ENCODE measurements around the gene SLC39A9.

SLC39A9 gene

DNA sequence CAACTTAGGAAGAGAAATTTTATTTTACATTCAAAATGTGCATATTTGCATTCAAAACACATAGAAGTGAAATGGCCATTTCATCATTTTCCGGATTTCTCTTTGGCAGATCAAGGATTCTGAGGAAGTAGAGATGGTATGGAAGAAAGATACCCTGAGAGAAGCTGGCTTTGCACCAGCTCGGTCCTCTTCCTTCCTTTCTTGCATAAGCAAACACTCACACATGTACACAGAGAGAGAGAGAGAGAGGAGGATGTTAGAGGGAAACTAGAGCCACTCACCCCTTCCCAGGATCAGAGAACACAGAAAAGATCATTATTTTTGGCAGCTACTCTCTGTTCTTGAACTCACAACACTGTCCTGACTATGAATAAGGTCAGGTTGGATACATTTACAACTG, 70.5 kb downstream of the SLC39A9 start:
- no peak overlapping the region for H2AFZ ChIP-seq (ENCODE audit: low read length)
- no peaks in the 10 kb centered on the region for H3K36me3 ChIP-seq (replicated peaks in 1 of 2; ENCODE audit: control insufficient read depth in 2 of 2, insufficient read depth in 2 of 2, low read length in 2 of 2)
- no peak overlapping the region for H3K23ac ChIP-seq (ENCODE audit: low read depth, low read length, poor library complexity)
- no peak overlapping the region for H4K91ac ChIP-seq (ENCODE audit: low read depth, low read length, poor library complexity)
- no peak overlapping the region for H2BK5ac ChIP-seq (ENCODE audit: low read length)
- no peak overlapping the region for H3K14ac ChIP-seq (ENCODE audit: low read length)
- no peak overlapping the region for H3K4ac ChIP-seq (ENCODE audit: low read length)
- no peak overlapping the region for H2BK12ac ChIP-seq (ENCODE audit: low read length)
- H4K8ac ChIP-seq (ENCODE audit: low read depth, low read length) = no peak overlapping the region
- no peak overlapping the region for H3K4me3 ChIP-seq (ENCODE audit: low read length in 2 of 2)
- H2AK5ac ChIP-seq (ENCODE audit: low read depth, low read length) = no peak overlapping the region
- no peaks in the 10 kb centered on the region for H3K4me1 ChIP-seq (ENCODE audit: control insufficient read depth in 2 of 2, insufficient read depth in 1 of 2, low read depth in 1 of 2, low read length in 2 of 2)
- WGBS, 2 donors (ENCODE audit: extremely low coverage in 2 of 2, insufficient read length in 2 of 2, insufficient replicate concordance in 1 of 2) = no CpG with 5 or more reads among the region's 2 CpGs
- H3K9ac ChIP-seq (ENCODE audit: low read depth, low read length, poor library complexity) = no peak overlapping the region
- no peak for DNase-seq (ENCODE audit: low spot score)
- H3K4me2 ChIP-seq (ENCODE audit: insufficient read depth, low read length, poor library complexity, severe bottlenecking) = no peak overlapping the region
- H2BK120ac ChIP-seq (ENCODE audit: low read depth, low read length) = no peak overlapping the region
- no peak overlapping the region for H2BK15ac ChIP-seq (ENCODE audit: low read length)
- H3K18ac ChIP-seq (ENCODE audit: low read length) = no peak overlapping the region
- H3K27me3 ChIP-seq (ENCODE audit: control insufficient read depth in 3 of 3, insufficient read depth in 3 of 3, low read depth in 1 of 3, low read length in 3 of 3) = no peaks in the 10 kb centered on the region
- H3K27ac ChIP-seq (replicated peaks; ENCODE audit: low read length) = no peak overlapping the region
- peaks cover 2% of the 10 kb centered on the region for H3K79me1 ChIP-seq (ENCODE audit: low read depth, low read length)
- no peaks in the 10 kb centered on the region for H3K9me3 ChIP-seq (replicated peaks in 1 of 2; ENCODE audit: control insufficient read depth in 2 of 2, insufficient read depth in 1 of 2, low read depth in 1 of 2, low read length in 2 of 2)

DNA sequence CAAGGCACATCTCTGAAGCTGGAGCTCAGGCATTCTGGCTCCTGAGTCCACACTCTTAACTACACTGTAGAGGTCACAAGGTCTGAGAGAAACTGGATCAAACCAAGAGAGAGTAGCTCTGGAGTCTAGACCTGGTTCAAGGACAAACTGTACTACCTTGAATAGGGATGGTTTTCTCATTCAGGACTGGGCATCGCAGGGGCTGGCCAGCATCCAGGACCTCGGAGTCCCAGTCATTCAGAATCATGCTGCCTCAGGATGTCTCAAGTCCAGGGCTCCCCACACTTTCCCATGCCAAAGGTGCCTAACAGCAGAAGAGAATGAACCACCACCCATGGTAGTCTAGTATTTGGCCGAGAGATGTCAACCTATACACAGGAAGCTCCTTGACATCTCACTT, 72.9 kb downstream of the SLC39A9 start:
- H3K14ac ChIP-seq (ENCODE audit: low read length) = no peak overlapping the region
- no peak overlapping the region for H2BK12ac ChIP-seq (ENCODE audit: low read length)
- no peaks in the 10 kb centered on the region for H3K4me1 ChIP-seq (ENCODE audit: control insufficient read depth in 2 of 2, insufficient read depth in 1 of 2, low read depth in 1 of 2, low read length in 2 of 2)
- no peak overlapping the region for H2AFZ ChIP-seq (ENCODE audit: low read length)
- no peak overlapping the region for H3K9ac ChIP-seq (ENCODE audit: low read depth, low read length, poor library complexity)
- H4K8ac ChIP-seq (ENCODE audit: low read depth, low read length) = no peak overlapping the region
- no peak overlapping the region for H3K27ac ChIP-seq (replicated peaks; ENCODE audit: low read length)
- H2BK5ac ChIP-seq (ENCODE audit: low read length) = no peak overlapping the region
- no peak overlapping the region for H3K4me2 ChIP-seq (ENCODE audit: insufficient read depth, low read length, poor library complexity, severe bottlenecking)
- H3K4me3 ChIP-seq (ENCODE audit: low read length in 2 of 2) = no peak overlapping the region
- H3K36me3 ChIP-seq (replicated peaks in 1 of 2; ENCODE audit: control insufficient read depth in 2 of 2, insufficient read depth in 2 of 2, low read length in 2 of 2) = no peaks in the 10 kb centered on the region
- no peak overlapping the region for H3K18ac ChIP-seq (ENCODE audit: low read length)
- no peak overlapping the region for H4K91ac ChIP-seq (ENCODE audit: low read depth, low read length, poor library complexity)
- no peak for DNase-seq (ENCODE audit: low spot score)
- H3K27me3 ChIP-seq (ENCODE audit: control insufficient read depth in 3 of 3, insufficient read depth in 3 of 3, low read depth in 1 of 3, low read length in 3 of 3) = no peaks in the 10 kb centered on the region
- H3K4ac ChIP-seq (ENCODE audit: low read length) = no peak overlapping the region
- H3K9me3 ChIP-seq (replicated peaks in 1 of 2; ENCODE audit: control insufficient read depth in 2 of 2, insufficient read depth in 1 of 2, low read depth in 1 of 2, low read length in 2 of 2) = no peaks in the 10 kb centered on the region
- no peak overlapping the region for H3K23ac ChIP-seq (ENCODE audit: low read depth, low read length, poor library complexity)
- no peak overlapping the region for H2BK120ac ChIP-seq (ENCODE audit: low read depth, low read length)
- H2BK15ac ChIP-seq (ENCODE audit: low read length) = no peak overlapping the region
- H2AK5ac ChIP-seq (ENCODE audit: low read depth, low read length) = no peak overlapping the region
- no CpG with 5 or more reads among the region's 3 CpGs for WGBS, 2 donors (ENCODE audit: extremely low coverage in 2 of 2, insufficient read length in 2 of 2, insufficient replicate concordance in 1 of 2)
- H3K79me1 ChIP-seq (ENCODE audit: low read depth, low read length) = peaks cover 2% of the 10 kb centered on the region

DNA sequence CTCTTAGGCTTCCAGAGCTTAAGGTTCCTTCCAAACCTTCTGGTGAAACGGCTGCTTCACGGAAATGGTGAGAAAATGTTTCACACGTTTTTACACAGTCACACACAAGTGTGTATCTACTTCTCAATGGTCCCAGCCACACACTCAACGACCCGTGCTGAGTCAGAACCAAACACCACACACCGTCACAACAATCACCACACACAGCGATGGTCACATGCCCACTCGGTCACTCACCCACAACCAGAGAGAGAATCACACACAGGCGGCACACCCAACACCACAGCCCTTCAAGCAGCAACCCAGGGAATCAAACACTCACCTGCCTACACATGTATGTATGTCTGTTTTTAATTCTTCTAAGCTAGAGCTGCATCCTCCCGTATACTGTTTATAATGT, 73.4 kb downstream of the SLC39A9 start:
- H4K91ac ChIP-seq (ENCODE audit: low read depth, low read length, poor library complexity) = no peak overlapping the region
- no peak overlapping the region for H3K4me2 ChIP-seq (ENCODE audit: insufficient read depth, low read length, poor library complexity, severe bottlenecking)
- H2AFZ ChIP-seq (ENCODE audit: low read length) = no peak overlapping the region
- no peak overlapping the region for H2AK5ac ChIP-seq (ENCODE audit: low read depth, low read length)
- no peak overlapping the region for H4K8ac ChIP-seq (ENCODE audit: low read depth, low read length)
- no peak overlapping the region for H3K14ac ChIP-seq (ENCODE audit: low read length)
- peaks cover 2% of the 10 kb centered on the region for H3K79me1 ChIP-seq (ENCODE audit: low read depth, low read length)
- WGBS, 2 donors (ENCODE audit: extremely low coverage in 2 of 2, insufficient read length in 2 of 2, insufficient replicate concordance in 1 of 2) = no CpG with 5 or more reads among the region's 10 CpGs
- H3K36me3 ChIP-seq (replicated peaks in 1 of 2; ENCODE audit: control insufficient read depth in 2 of 2, insufficient read depth in 2 of 2, low read length in 2 of 2) = no peaks in the 10 kb centered on the region
- H2BK120ac ChIP-seq (ENCODE audit: low read depth, low read length) = no peak overlapping the region
- H3K4me3 ChIP-seq (ENCODE audit: low read length in 2 of 2) = no peak overlapping the region
- no peak overlapping the region for H3K4ac ChIP-seq (ENCODE audit: low read length)
- H3K9me3 ChIP-seq (replicated peaks in 1 of 2; ENCODE audit: control insufficient read depth in 2 of 2, insufficient read depth in 1 of 2, low read depth in 1 of 2, low read length in 2 of 2) = no peaks in the 10 kb centered on the region
- H3K27me3 ChIP-seq (ENCODE audit: control insufficient read depth in 3 of 3, insufficient read depth in 3 of 3, low read depth in 1 of 3, low read length in 3 of 3) = no peaks in the 10 kb centered on the region
- no peak overlapping the region for H2BK15ac ChIP-seq (ENCODE audit: low read length)
- H3K23ac ChIP-seq (ENCODE audit: low read depth, low read length, poor library complexity) = no peak overlapping the region
- H2BK5ac ChIP-seq (ENCODE audit: low read length) = no peak overlapping the region
- no peak overlapping the region for H3K27ac ChIP-seq (replicated peaks; ENCODE audit: low read length)
- no peaks in the 10 kb centered on the region for H3K4me1 ChIP-seq (ENCODE audit: control insufficient read depth in 2 of 2, insufficient read depth in 1 of 2, low read depth in 1 of 2, low read length in 2 of 2)
- peak overlapping the region; percentile 38 for H3K9ac ChIP-seq (ENCODE audit: low read depth, low read length, poor library complexity)
- no peak overlapping the region for H2BK12ac ChIP-seq (ENCODE audit: low read length)
- H3K18ac ChIP-seq (ENCODE audit: low read length) = no peak overlapping the region
- DNase-seq (ENCODE audit: low spot score) = no peak

DNA sequence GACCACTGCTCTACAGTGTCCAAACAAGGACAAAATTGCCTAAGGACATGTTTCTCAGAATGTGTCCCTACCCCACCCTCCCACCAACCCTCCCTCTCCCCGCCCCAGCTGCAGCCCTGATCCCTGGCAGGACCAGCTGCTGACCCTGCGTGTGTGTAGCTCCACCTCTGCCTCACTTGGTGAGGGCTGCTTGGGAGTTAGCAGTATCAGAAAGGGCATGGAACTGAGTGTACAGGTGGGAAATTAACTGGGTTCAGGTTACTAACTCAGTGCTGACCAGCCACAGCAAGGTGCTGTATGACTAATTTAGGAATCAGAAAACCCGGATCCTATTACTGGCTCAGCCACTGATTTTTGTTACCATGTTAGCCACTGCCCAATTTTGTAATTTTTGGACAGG, 74.8 kb downstream of the SLC39A9 start:
- Histone ChIP-seq H3K4me2 (ENCODE audit: insufficient read depth, low read length, poor library complexity, severe bottlenecking) (no peak overlapping the region), H2BK12ac (ENCODE audit: low read length) (no peak overlapping the region), H3K4me1 (ENCODE audit: control insufficient read depth in 2 of 2, insufficient read depth in 1 of 2, low read depth in 1 of 2, low read length in 2 of 2) (no peaks in the 10 kb centered on the region), H4K8ac (ENCODE audit: low read depth, low read length) (no peak overlapping the region), H2BK120ac (ENCODE audit: low read depth, low read length) (no peak overlapping the region), H3K18ac (ENCODE audit: low read length) (no peak overlapping the region), H2BK15ac (ENCODE audit: low read length) (no peak overlapping the region), H3K4me3 (ENCODE audit: low read length in 2 of 2) (no peak overlapping the region), H3K27ac (replicated peaks; ENCODE audit: low read length) (no peak overlapping the region), H3K23ac (ENCODE audit: low read depth, low read length, poor library complexity) (no peak overlapping the region), H3K4ac (ENCODE audit: low read length) (no peak overlapping the region), H2AK5ac (ENCODE audit: low read depth, low read length) (no peak overlapping the region), H3K9ac (ENCODE audit: low read depth, low read length, poor library complexity) (no peak overlapping the region), H3K9me3 (replicated peaks in 1 of 2; ENCODE audit: control insufficient read depth in 2 of 2, insufficient read depth in 1 of 2, low read depth in 1 of 2, low read length in 2 of 2) (no peaks in the 10 kb centered on the region), H3K27me3 (ENCODE audit: control insufficient read depth in 3 of 3, insufficient read depth in 3 of 3, low read depth in 1 of 3, low read length in 3 of 3) (no peaks in the 10 kb centered on the region), H3K79me1 (ENCODE audit: low read depth, low read length) (peaks cover 2% of the 10 kb centered on the region), H2BK5ac (ENCODE audit: low read length) (no peak overlapping the region), H3K36me3 (replicated peaks in 1 of 2; ENCODE audit: control insufficient read depth in 2 of 2, insufficient read depth in 2 of 2, low read length in 2 of 2) (no peaks in the 10 kb centered on the region), H2AFZ (ENCODE audit: low read length) (no peak overlapping the region), H4K91ac (ENCODE audit: low read depth, low read length, poor library complexity) (no peak overlapping the region), H3K14ac (ENCODE audit: low read length) (no peak overlapping the region)
- WGBS, 2 donors (ENCODE audit: extremely low coverage in 2 of 2, insufficient read length in 2 of 2, insufficient replicate concordance in 1 of 2) = no CpG with 5 or more reads among the region's 3 CpGs
- no peak for DNase-seq (ENCODE audit: low spot score)

Measured in neuronal stem cell (in vitro differentiated cells).